Esophagus muscularis mucosa (tissue), 3 donors: ENCODE measurements around the gene RBM17.

Source experiments
- EP300 ChIP-seq: sonication (generic); formaldehyde crosslinking; IDR thresholded peaks from one replicate; pipeline ENCODE4 v1.6.1; 2017; ENCODE audit warnings: antibody characterized with exemption
- TF ChIP-seq, protein P1 (sequence below), 3 experiments: fragments of 200-600 bp in 2 of 3; fragments of 450-650 bp in 1 of 3; sonication (generic) in 2 of 3; IDR thresholded peaks; one replicate each; pipeline ENCODE4 v1.5.1; 2017 to 2019; ENCODE audit warnings: antibody characterized with exemption in 3 of 3, mild to moderate bottlenecking in 2 of 3, moderate library complexity in 1 of 3

- TF ChIP-seq, protein P1, sequence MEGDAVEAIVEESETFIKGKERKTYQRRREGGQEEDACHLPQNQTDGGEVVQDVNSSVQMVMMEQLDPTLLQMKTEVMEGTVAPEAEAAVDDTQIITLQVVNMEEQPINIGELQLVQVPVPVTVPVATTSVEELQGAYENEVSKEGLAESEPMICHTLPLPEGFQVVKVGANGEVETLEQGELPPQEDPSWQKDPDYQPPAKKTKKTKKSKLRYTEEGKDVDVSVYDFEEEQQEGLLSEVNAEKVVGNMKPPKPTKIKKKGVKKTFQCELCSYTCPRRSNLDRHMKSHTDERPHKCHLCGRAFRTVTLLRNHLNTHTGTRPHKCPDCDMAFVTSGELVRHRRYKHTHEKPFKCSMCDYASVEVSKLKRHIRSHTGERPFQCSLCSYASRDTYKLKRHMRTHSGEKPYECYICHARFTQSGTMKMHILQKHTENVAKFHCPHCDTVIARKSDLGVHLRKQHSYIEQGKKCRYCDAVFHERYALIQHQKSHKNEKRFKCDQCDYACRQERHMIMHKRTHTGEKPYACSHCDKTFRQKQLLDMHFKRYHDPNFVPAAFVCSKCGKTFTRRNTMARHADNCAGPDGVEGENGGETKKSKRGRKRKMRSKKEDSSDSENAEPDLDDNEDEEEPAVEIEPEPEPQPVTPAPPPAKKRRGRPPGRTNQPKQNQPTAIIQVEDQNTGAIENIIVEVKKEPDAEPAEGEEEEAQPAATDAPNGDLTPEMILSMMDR (IDR thresholded peaks at IDR 0.05) = no peak
- no peak for TF ChIP-seq EP300
These were observed 11.7 kb upstream of the RBM17 start for GRCh38 chr10:6077071-6077675.
